Karpas-422 (cell line): ENCODE data around the gene SNAPC4. TPM values are rescaled to one million over a fixed set of nuclear protein-coding genes. Genes with fewer than 3 reads are reported as not detected.

Experiments
- DNase-seq: peaks from one replicate; pipeline ENCODE4 v3.0.0-alpha.2; 2015
- H2AFZ ChIP-seq: fragments of 200-600 bp; sonication (generic); 2 replicates; pipeline ENCODE4 v1.6.1; 2014; ENCODE audit warnings: antibody characterized with exemption, low read length, mixed read lengths
- H3K27ac ChIP-seq: fragments of 200-600 bp; sonication (generic); 2 replicates; pipeline ENCODE4 v1.5.1; 2014; ENCODE audit warnings: mild to moderate bottlenecking, low read length, moderate library complexity
- H3K27me3 ChIP-seq: fragments of 200-600 bp; sonication (generic); 2 replicates; pipeline ENCODE4 v1.6.1; 2014; ENCODE audit warnings: low read length, mixed read lengths
- H3K36me3 ChIP-seq: fragments of 200-600 bp; sonication (generic); 2 replicates; pipeline ENCODE4 v1.6.1; 2014; ENCODE audit warnings: low read length, mixed read lengths; ENCODE audit not compliant: insufficient read depth
- H3K4me1 ChIP-seq: fragments of 200-600 bp; sonication (generic); 2 replicates; pipeline ENCODE4 v1.6.1; 2014; ENCODE audit warnings: mild to moderate bottlenecking, low read length, mixed read lengths
- H3K4me2 ChIP-seq: fragments of 200-600 bp; sonication (generic); 2 replicates; pipeline ENCODE4 v1.6.1; 2014; ENCODE audit warnings: low read length, low read depth, mild to moderate bottlenecking; ENCODE audit not compliant: poor library complexity, severe bottlenecking
- H3K4me3 ChIP-seq: fragments of 200-600 bp; sonication (generic); 2 replicates; pipeline ENCODE4 v1.5.1; 2014; ENCODE audit warnings: mild to moderate bottlenecking, antibody characterized with exemption, low read length, mixed read lengths
- H3K79me2 ChIP-seq: fragments of 200-600 bp; sonication (generic); 2 replicates; pipeline ENCODE4 v1.6.1; 2014; ENCODE audit warnings: mild to moderate bottlenecking, low read length, mixed read lengths
- H3K9ac ChIP-seq: fragments of 200-600 bp; sonication (generic); 2 replicates; pipeline ENCODE4 v1.6.0; 2014; ENCODE audit warnings: low read length
- H3K9me2 ChIP-seq: fragments of 200-600 bp; sonication (generic), shearing (Covaris generic); replicated peaks from 2 replicates; pipeline ENCODE4 v1.6.0; 2014; ENCODE audit warnings: mild to moderate bottlenecking, low read length, moderate library complexity; ENCODE audit not compliant: insufficient read depth
- H3K9me3 ChIP-seq: fragments of 300-700, 200-600 bp; sonication (generic); 2 replicates; pipeline ENCODE4 v1.6.1; 2014; ENCODE audit warnings: low read length, mixed read lengths
- H4K20me1 ChIP-seq: fragments of 200-600 bp; sonication (generic); 2 replicates; pipeline ENCODE4 v1.6.1; 2014; ENCODE audit warnings: mild to moderate bottlenecking, antibody characterized with exemption, low read length, low read depth; ENCODE audit not compliant: insufficient read depth
- total RNA-seq: library from RNA; depleted of rRNA; stranded (reverse); fragments of >200 nt; shearing (Covaris generic); gene quantifications from 2 replicates; pipeline ENCODE4 v1.2.3, GENCODE V29; 2014; ENCODE audit warnings: low replicate concordance; rRNA removed

Gene SNAPC4
- total RNA-seq, result 3.7 and 9.6 TPM in 2 replicates

DNA sequence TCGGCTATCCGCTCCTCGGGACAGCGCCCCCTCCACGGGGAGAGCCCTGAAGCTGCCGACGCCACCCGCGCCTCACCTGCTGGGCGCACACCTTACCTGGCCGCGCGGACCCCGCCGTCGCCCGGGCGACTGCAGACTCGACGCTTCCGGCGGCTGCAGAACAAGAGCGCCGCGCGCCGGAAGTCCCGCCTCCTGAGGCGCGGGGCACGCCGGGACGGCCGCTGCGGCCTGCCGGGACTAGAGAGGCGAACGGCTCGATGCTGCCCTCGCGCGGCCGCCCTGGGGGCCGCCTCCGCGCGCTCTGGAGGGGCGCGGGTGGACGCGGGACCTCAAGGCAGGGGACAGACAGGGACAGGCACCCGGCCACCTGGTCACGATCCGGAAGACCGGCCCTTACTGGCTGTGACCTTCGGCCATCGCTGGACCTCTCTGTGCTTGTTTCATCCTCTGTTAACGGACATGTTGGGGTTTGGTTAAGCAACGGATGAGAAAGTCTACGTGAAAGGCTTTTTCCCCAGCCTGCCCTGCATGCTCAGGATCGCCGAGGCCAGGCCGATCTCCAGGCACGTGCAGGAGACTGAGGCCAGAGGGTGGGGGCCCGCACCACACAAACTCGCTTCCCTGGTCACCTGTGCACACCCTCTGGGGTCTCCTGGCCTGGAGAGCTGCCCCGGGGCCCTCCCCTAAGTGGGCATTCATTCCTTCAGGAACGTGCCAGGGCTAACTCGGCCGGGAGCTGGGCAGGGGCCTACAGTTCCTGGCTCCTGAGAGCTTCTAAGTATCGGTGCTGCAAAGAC lies at the start of gene SNAPC4:
SNAPC4 (minus strand) TSS at position 133 of the 797 bp plus-strand sequence. CDS start 1,742 bp downstream, outside the sequence.
- Histone ChIP-seq H3K9ac (peak within 1 kb of the TSS; percentile 98), H3K36me3 (peaks cover 31% of the 10 kb centered on the region), H3K9me2 (no peaks in the 10 kb centered on the region), H3K79me2 (peaks cover 24% of the 10 kb centered on the region), H3K27ac (peak within 1 kb of the TSS; percentile 66), H2AFZ (0 out of 2 replicates have a peak within 1 kb of the TSS, but pooled peaks have one; percentile 7), H4K20me1 (peaks cover 17% of the 10 kb centered on the region; the same call in 1 of the 2 replicates), H3K4me1 (peaks cover 21% of the 10 kb centered on the region), H3K4me2 (peak within 1 kb of the TSS; percentile 96), H3K27me3 (no peaks in the 10 kb centered on the region), H3K4me3 (peak within 1 kb of the TSS; percentile 100), H3K9me3 (no peaks in the 10 kb centered on the region)
- peak; percentile 96 for DNase-seq

- Histone ChIP-seq H4K20me1 (peaks cover 4% of the 10 kb centered on the region; the same call in 1 of the 2 replicates), H3K4me3 (no peak overlapping the region), H3K9me3 (no peaks in the 10 kb centered on the region), H3K9ac (no peak overlapping the region), H3K27ac (no peak overlapping the region), H3K9me2 (no peaks in the 10 kb centered on the region), H2AFZ (no peak overlapping the region), H3K36me3 (peaks cover 5% of the 10 kb centered on the region; the same call in 1 of the 2 replicates), H3K4me2 (no peak overlapping the region), H3K79me2 (no peaks in the 10 kb centered on the region), H3K27me3 (no peaks in the 10 kb centered on the region), H3K4me1 (peaks cover 15% of the 10 kb centered on the region)
- no peak for DNase-seq
Measured at GRCh38 chr9:136448655-136449054, 48.7 kb upstream of the SNAPC4 start.

DNA sequence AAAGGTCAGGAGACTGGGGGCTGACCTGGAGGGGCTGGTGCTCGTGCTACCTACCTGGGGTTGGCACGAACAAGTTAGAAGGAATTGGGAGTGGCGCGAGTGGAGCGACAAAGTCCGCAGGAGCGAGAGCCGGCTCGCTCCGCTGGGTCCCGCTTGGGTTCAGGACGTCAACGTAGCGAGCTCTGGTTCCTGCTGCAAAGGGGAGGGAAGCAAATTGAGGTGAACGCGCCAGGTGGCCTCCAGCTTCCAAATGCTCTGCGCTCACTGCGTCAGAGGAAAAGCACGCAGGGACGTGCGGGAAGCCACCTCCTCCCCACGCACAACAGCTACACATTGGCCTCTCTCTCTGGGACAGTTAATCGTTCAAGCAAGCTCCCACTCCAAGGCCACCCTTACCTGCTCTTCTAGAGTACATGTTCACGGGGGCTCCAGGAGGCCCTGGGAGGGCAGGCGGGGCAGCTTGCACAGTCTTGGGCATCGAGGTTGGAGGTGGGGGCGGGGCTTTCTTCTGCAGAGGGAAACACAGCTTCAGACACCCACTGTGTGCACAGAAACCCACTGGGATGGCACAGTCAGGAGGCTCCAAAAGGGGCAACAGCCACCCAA lies 47.3 kb upstream of the SNAPC4 start:
- H3K9me2 ChIP-seq, result no peaks in the 10 kb centered on the region
- no peak overlapping the region for H2AFZ ChIP-seq
- H3K79me2 ChIP-seq, result no peaks in the 10 kb centered on the region
- H3K4me2 ChIP-seq, result no peak overlapping the region
- H3K27ac ChIP-seq, result 0 out of 2 replicates have a peak overlapping the region, but pooled peaks have one; percentile 34
- H3K9ac ChIP-seq, result no peak overlapping the region
- no peaks in the 10 kb centered on the region for H3K27me3 ChIP-seq
- H3K36me3 ChIP-seq, result peaks cover 5% of the 10 kb centered on the region; the same call in 1 of the 2 replicates
- no peak for DNase-seq
- peaks cover 15% of the 10 kb centered on the region for H3K4me1 ChIP-seq
- no peak overlapping the region for H3K4me3 ChIP-seq
- peaks cover 4% of the 10 kb centered on the region; the same call in 1 of the 2 replicates for H4K20me1 ChIP-seq
- H3K9me3 ChIP-seq, result no peaks in the 10 kb centered on the region

- Histone ChIP-seq H3K27ac (no peak overlapping the region), H2AFZ (no peak overlapping the region), H3K4me3 (no peak overlapping the region), H3K9ac (no peak overlapping the region), H3K4me1 (peaks cover 15% of the 10 kb centered on the region), H3K36me3 (peaks cover 3% of the 10 kb centered on the region; the same call in 1 of the 2 replicates), H3K79me2 (no peaks in the 10 kb centered on the region), H3K4me2 (no peak overlapping the region), H3K9me3 (no peaks in the 10 kb centered on the region), H3K27me3 (no peaks in the 10 kb centered on the region), H3K9me2 (no peaks in the 10 kb centered on the region), H4K20me1 (peaks cover 4% of the 10 kb centered on the region; the same call in 1 of the 2 replicates)
- no peak for DNase-seq
Measured at GRCh38 chr9:136445799-136446198, 45.8 kb upstream of the SNAPC4 start.

- Histone ChIP-seq H3K79me2 (peaks cover 1% of the 10 kb centered on the region; the same call in 1 of the 2 replicates), H3K4me3 (no peak overlapping the region), H3K36me3 (peaks cover 3% of the 10 kb centered on the region; the same call in 1 of the 2 replicates), H3K27ac (no peak overlapping the region), H3K9me3 (no peaks in the 10 kb centered on the region), H3K4me2 (no peak overlapping the region), H3K27me3 (no peaks in the 10 kb centered on the region), H2AFZ (no peak overlapping the region), H3K9ac (no peak overlapping the region), H4K20me1 (peaks cover 7% of the 10 kb centered on the region; the same call in 1 of the 2 replicates), H3K4me1 (peaks cover 20% of the 10 kb centered on the region), H3K9me2 (no peaks in the 10 kb centered on the region)
- DNase-seq, result no peak
Measured at GRCh38 chr9:136444102-136444501, 44.1 kb upstream of the SNAPC4 start.

DNA sequence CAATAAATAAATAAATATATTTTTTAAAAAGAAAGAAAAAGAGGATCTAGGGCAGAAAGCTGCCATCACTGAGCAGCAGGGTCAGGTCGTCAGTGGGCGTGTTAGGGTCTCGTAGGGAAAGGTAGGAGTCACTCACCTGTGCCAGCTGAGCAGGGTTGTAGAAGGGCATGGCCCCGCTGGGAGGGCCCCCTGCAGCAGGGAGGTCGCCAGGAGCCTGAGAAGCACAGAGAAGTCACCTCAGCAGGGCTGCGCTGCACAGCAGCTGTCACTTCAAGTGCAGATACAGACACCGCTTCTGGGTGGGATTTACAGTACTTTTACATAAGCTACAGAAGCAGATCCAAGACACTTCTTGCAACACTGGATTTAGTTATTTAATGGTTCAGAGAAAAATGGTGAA lies 43.7 kb upstream of the SNAPC4 start:
- Histone ChIP-seq H3K9ac (no peak overlapping the region), H4K20me1 (peaks cover 7% of the 10 kb centered on the region; the same call in 1 of the 2 replicates), H3K4me1 (peaks cover 20% of the 10 kb centered on the region), H3K9me3 (no peaks in the 10 kb centered on the region), H3K27me3 (no peaks in the 10 kb centered on the region), H3K9me2 (no peaks in the 10 kb centered on the region), H3K4me3 (no peak overlapping the region), H3K79me2 (peaks cover 5% of the 10 kb centered on the region), H3K36me3 (peaks cover 3% of the 10 kb centered on the region; the same call in 1 of the 2 replicates), H3K27ac (no peak overlapping the region), H2AFZ (no peak overlapping the region), H3K4me2 (no peak overlapping the region)
- DNase-seq, result no peak

GRCh38 chr9:136443087-136443486 lies 43.1 kb upstream of the SNAPC4 start:
- Histone ChIP-seq H3K4me3 (no peak overlapping the region), H3K4me2 (no peak overlapping the region), H3K79me2 (peaks cover 11% of the 10 kb centered on the region), H3K36me3 (peaks cover 3% of the 10 kb centered on the region; the same call in 1 of the 2 replicates), H3K4me1 (peaks cover 25% of the 10 kb centered on the region), H3K9ac (no peak overlapping the region), H3K9me2 (no peaks in the 10 kb centered on the region), H3K27me3 (no peaks in the 10 kb centered on the region), H4K20me1 (peaks cover 13% of the 10 kb centered on the region; the same call in 1 of the 2 replicates), H3K9me3 (no peaks in the 10 kb centered on the region), H2AFZ (no peak overlapping the region), H3K27ac (no peak overlapping the region)
- no peak for DNase-seq

DNA sequence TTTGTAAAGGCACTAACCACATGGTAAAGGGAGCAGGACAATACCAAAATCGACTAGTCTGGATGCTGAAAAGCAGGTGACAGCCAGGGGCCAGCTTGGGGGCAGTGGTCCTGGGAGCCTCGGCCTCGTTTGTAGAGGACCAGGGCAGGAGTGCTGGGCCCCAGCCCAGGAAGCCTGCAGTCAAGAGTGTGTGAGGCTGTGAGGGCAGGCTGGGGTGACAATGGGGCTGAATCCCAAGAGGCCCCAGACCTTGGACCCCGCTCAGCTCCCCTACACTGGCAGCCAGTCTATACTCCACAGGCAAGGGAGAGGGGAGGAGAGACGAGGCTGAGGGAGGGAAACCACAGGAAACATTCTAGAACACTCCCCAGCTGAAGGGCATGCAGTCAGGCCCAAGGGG lies 42.3 kb upstream of the SNAPC4 start:
- Histone ChIP-seq H3K79me2 (peaks cover 20% of the 10 kb centered on the region), H4K20me1 (peaks cover 20% of the 10 kb centered on the region), H3K36me3 (peaks cover 2% of the 10 kb centered on the region; the same call in 1 of the 2 replicates), H3K9me2 (no peaks in the 10 kb centered on the region), H2AFZ (no peak overlapping the region), H3K9ac (no peak overlapping the region), H3K9me3 (no peaks in the 10 kb centered on the region), H3K4me1 (peaks cover 27% of the 10 kb centered on the region), H3K27me3 (no peaks in the 10 kb centered on the region), H3K4me3 (no peak overlapping the region), H3K4me2 (no peak overlapping the region), H3K27ac (no peak overlapping the region)
- DNase-seq, result no peak
